Transverse colon (tissue), 3 donors: ENCODE measurements around the gene HIVEP2.

ENCODE experiments used
- POLR2A ChIP-seq: fragments of 450-650 bp; IDR thresholded peaks from one replicate; pipeline ENCODE4 v1.6.1; 2016; ENCODE audit warnings: antibody characterized with exemption, mild to moderate bottlenecking, moderate library complexity
- TF ChIP-seq, protein P1 (sequence below), 5 experiments: fragments of 200-600 bp in 3 of 5; fragments of 450-650 bp in 2 of 5; sonication (generic) in 3 of 5; IDR thresholded peaks; 1 replicate in 2 of 5; 2 replicates in 3 of 5; pipeline ENCODE4 v1.5.1; 2016 to 2017; ENCODE audit warnings: antibody characterized with exemption in 5 of 5, inconsistent platforms in 3 of 5, mild to moderate bottlenecking in 2 of 5, moderate library complexity in 1 of 5

DNA sequence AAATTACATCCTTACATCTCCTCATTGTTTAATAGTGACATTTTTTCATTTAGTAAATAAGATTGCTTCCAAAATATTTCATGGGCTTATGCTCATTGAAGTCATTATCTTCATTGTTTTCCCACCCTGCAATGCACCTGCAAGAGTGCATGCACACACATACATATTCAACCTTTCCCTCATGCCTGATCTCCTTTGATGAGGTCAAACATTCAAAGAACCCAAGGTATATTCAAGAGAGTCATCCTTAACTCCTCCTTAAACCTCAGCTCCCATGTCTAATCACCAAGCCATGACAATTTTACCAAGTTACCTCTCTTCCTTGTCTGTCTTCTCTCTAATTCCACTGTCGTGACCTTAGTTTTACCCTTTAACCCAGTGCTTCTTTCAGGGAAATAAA is 56.5 kb downstream of the HIVEP2 start:
- TF ChIP-seq, protein P1, sequence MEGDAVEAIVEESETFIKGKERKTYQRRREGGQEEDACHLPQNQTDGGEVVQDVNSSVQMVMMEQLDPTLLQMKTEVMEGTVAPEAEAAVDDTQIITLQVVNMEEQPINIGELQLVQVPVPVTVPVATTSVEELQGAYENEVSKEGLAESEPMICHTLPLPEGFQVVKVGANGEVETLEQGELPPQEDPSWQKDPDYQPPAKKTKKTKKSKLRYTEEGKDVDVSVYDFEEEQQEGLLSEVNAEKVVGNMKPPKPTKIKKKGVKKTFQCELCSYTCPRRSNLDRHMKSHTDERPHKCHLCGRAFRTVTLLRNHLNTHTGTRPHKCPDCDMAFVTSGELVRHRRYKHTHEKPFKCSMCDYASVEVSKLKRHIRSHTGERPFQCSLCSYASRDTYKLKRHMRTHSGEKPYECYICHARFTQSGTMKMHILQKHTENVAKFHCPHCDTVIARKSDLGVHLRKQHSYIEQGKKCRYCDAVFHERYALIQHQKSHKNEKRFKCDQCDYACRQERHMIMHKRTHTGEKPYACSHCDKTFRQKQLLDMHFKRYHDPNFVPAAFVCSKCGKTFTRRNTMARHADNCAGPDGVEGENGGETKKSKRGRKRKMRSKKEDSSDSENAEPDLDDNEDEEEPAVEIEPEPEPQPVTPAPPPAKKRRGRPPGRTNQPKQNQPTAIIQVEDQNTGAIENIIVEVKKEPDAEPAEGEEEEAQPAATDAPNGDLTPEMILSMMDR (IDR thresholded peaks at IDR 0.05): no peak
- no peak for TF ChIP-seq POLR2A
